ENCODE results near the gene ITPR1. TPM values are rescaled to one million over a fixed set of nuclear protein-coding genes. Genes with fewer than 3 reads are reported as not detected.

The ITPR1 gene
- total RNA-seq, 2 experiments from 2014 or later, result 84.4 to 104 TPM

- H3K36me3 ChIP-seq (ENCODE audit: insufficient read depth, low read length), result no peaks in the 10 kb centered on the region
- no peak overlapping the region for H2AFZ ChIP-seq (ENCODE audit: low read length)
- intact Hi-C loops (cut with micrococcal nuclease; ENCODE audit: unreplicated experiment), result no loop called here
- no TSS peak for BruUV-seq (replicated peaks)
- no peaks in the 10 kb centered on the region for H3K4me1 ChIP-seq (ENCODE audit: insufficient read depth, low read length, poor library complexity, severe bottlenecking)
- 0 out of 2 replicates have a peak, but pooled peaks cover 11% of the 10 kb centered on the region for H3K9me3 ChIP-seq (ENCODE audit: low read length)
- H3K9me2 ChIP-seq (ENCODE audit: insufficient read depth, low read length), result no peaks in the 10 kb centered on the region
- no peak for DNase-seq (ENCODE audit: low spot score)
- no peak for TF ChIP-seq EZH2phosphoT487 (IDR thresholded peaks at IDR 0.05; ENCODE audit: borderline replicate concordance, low read depth, low read length)
- TF ChIP-seq CTCF (conservative IDR thresholded peaks at IDR 0.05; ENCODE audit: low read length), result no peak
- CTCF ChIA-PET (ENCODE audit: unreplicated experiment), result no interaction called here
- no peaks in the 10 kb centered on the region for H3K79me2 ChIP-seq (ENCODE audit: insufficient read depth, low read depth, low read length)
- H3K27ac ChIP-seq (ENCODE audit: low read depth, low read length, poor library complexity, severe bottlenecking), result no peak overlapping the region
- H3K4me3 ChIP-seq (ENCODE audit: low read depth, low read length, poor library complexity, severe bottlenecking), result no peak overlapping the region
- no peaks in the 10 kb centered on the region for H4K20me1 ChIP-seq (ENCODE audit: insufficient read depth, low read length)
- no peak overlapping the region for H3K4me2 ChIP-seq (ENCODE audit: low read length)
- POLR2A ChIA-PET, result interaction anchor here (0.7 to 1.5 kb wide), 2 partner anchors 35 to 57 kb away, joined by 3 read pairs; no protein-coding TSS in a partner anchor
Measured at GRCh38 chr3:4599612-4600011, 106.5 kb downstream of the ITPR1 start.

GRCh38 chr3:4600493-4600892 lies 107.3 kb downstream of the ITPR1 start:
- no peak for DNase-seq (ENCODE audit: low spot score)
- TF ChIP-seq CTCF (conservative IDR thresholded peaks at IDR 0.05; ENCODE audit: low read length) (no peak), EZH2phosphoT487 (IDR thresholded peaks at IDR 0.05; ENCODE audit: borderline replicate concordance, low read depth, low read length) (no peak)
- ChIA-PET POLR2A (interaction anchor here (1.5 kb wide), 1 partner anchor 58 kb away, joined by 3 read pairs; no protein-coding TSS in a partner anchor), CTCF (ENCODE audit: unreplicated experiment) (no interaction called here)
- BruUV-seq (replicated peaks), result no TSS peak
- no peak overlapping the region for H2AFZ ChIP-seq (ENCODE audit: low read length)
- H3K4me1 ChIP-seq (ENCODE audit: insufficient read depth, low read length, poor library complexity, severe bottlenecking), result no peaks in the 10 kb centered on the region
- H3K9me2 ChIP-seq (ENCODE audit: insufficient read depth, low read length), result no peaks in the 10 kb centered on the region
- intact Hi-C loops (cut with micrococcal nuclease; ENCODE audit: unreplicated experiment), result no loop called here
- H3K4me2 ChIP-seq (ENCODE audit: low read length), result no peak overlapping the region
- H3K79me2 ChIP-seq (ENCODE audit: insufficient read depth, low read depth, low read length), result no peaks in the 10 kb centered on the region
- 0 out of 2 replicates have a peak, but pooled peaks cover 11% of the 10 kb centered on the region for H3K9me3 ChIP-seq (ENCODE audit: low read length)
- H3K27ac ChIP-seq (ENCODE audit: low read depth, low read length, poor library complexity, severe bottlenecking), result no peak overlapping the region
- H3K4me3 ChIP-seq (ENCODE audit: low read depth, low read length, poor library complexity, severe bottlenecking), result no peak overlapping the region
- H4K20me1 ChIP-seq (ENCODE audit: insufficient read depth, low read length), result no peaks in the 10 kb centered on the region
- no peaks in the 10 kb centered on the region for H3K36me3 ChIP-seq (ENCODE audit: insufficient read depth, low read length)

- no peaks in the 10 kb centered on the region for H4K20me1 ChIP-seq (ENCODE audit: insufficient read depth, low read length)
- no peaks in the 10 kb centered on the region for H3K4me1 ChIP-seq (ENCODE audit: insufficient read depth, low read length, poor library complexity, severe bottlenecking)
- CTCF ChIA-PET (ENCODE audit: unreplicated experiment), result no interaction called here
- intact Hi-C loops (cut with micrococcal nuclease; ENCODE audit: unreplicated experiment), result no loop called here
- H3K4me2 ChIP-seq (ENCODE audit: low read length), result no peak overlapping the region
- H3K9me3 ChIP-seq (ENCODE audit: low read length), result 0 out of 2 replicates have a peak, but pooled peaks cover 11% of the 10 kb centered on the region
- POLR2A ChIA-PET, result interaction anchor here (0.6 kb wide), 1 partner anchor 730 kb away, joined by 3 read pairs; no protein-coding TSS in a partner anchor
- no peak overlapping the region for H3K27ac ChIP-seq (ENCODE audit: low read depth, low read length, poor library complexity, severe bottlenecking)
- H3K79me2 ChIP-seq (ENCODE audit: insufficient read depth, low read depth, low read length), result no peaks in the 10 kb centered on the region
- H3K9me2 ChIP-seq (ENCODE audit: insufficient read depth, low read length), result no peaks in the 10 kb centered on the region
- DNase-seq (ENCODE audit: low spot score), result no peak
- H3K4me3 ChIP-seq (ENCODE audit: low read depth, low read length, poor library complexity, severe bottlenecking), result no peak overlapping the region
- no peak overlapping the region for H2AFZ ChIP-seq (ENCODE audit: low read length)
- no peaks in the 10 kb centered on the region for H3K36me3 ChIP-seq (ENCODE audit: insufficient read depth, low read length)
- TF ChIP-seq CTCF (conservative IDR thresholded peaks at IDR 0.05; ENCODE audit: low read length), result no peak
- no TSS peak for BruUV-seq (replicated peaks)
Measured at GRCh38 chr3:4601892-4602291, 108.7 kb downstream of the ITPR1 start.
